Esophagus muscularis mucosa (tissue), 3 donors: ENCODE results near the gene VAV1.
"Not testable (repeated sequence)": the region's sequence is repeated elsewhere in the genome, so short reads cannot be mapped to it uniquely, and the experiment has no call there.

ENCODE experiments used
- POLR2A ChIP-seq: fragments of 450-650 bp; IDR thresholded peaks from one replicate; pipeline ENCODE4 v1.6.1; 2017; ENCODE audit warnings: antibody characterized with exemption, moderate library complexity, mild to moderate bottlenecking, low read depth
- POLR2AphosphoS5 ChIP-seq, 2 donors: sonication (generic); formaldehyde crosslinking; IDR thresholded peaks; one replicate each; pipeline ENCODE4 v1.6.1; 2017; ENCODE audit warnings: antibody characterized with exemption in 2 of 2
- TF ChIP-seq, protein P1 (sequence below), 3 experiments: fragments of 200-600 bp in 2 of 3; fragments of 450-650 bp in 1 of 3; sonication (generic) in 2 of 3; IDR thresholded peaks; one replicate each; pipeline ENCODE4 v1.5.1; 2017 to 2019; ENCODE audit warnings: antibody characterized with exemption in 3 of 3, mild to moderate bottlenecking in 2 of 3, moderate library complexity in 1 of 3

DNA sequence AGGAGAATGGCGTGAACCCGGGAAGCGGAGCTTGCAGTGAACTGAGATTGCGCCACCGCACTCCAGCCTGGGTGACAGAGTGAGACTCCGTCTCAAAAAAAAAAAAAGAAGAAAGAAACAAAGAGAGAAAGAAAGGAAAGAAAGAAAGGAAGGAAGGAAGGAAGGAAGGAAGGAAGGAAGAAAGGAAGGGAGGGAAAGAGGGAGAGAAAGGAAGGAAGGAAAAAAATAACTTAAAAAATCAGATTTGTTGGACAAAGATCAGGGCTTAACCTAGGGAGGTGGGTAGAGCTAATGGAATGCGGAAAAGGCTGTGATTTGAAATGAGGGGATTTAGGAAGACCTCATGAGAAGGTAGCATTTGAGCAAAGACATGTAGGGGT lies 870 bp upstream of the VAV1 start:
- TF ChIP-seq, protein P1, sequence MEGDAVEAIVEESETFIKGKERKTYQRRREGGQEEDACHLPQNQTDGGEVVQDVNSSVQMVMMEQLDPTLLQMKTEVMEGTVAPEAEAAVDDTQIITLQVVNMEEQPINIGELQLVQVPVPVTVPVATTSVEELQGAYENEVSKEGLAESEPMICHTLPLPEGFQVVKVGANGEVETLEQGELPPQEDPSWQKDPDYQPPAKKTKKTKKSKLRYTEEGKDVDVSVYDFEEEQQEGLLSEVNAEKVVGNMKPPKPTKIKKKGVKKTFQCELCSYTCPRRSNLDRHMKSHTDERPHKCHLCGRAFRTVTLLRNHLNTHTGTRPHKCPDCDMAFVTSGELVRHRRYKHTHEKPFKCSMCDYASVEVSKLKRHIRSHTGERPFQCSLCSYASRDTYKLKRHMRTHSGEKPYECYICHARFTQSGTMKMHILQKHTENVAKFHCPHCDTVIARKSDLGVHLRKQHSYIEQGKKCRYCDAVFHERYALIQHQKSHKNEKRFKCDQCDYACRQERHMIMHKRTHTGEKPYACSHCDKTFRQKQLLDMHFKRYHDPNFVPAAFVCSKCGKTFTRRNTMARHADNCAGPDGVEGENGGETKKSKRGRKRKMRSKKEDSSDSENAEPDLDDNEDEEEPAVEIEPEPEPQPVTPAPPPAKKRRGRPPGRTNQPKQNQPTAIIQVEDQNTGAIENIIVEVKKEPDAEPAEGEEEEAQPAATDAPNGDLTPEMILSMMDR (IDR thresholded peaks at IDR 0.05): not testable (repeated sequence)
- TF ChIP-seq POLR2A; POLR2AphosphoS5 (IDR thresholded peaks at IDR 0.05): not testable (repeated sequence)
